SK-N-SH (cell line): ENCODE measurements around the gene CRK. TPM values are rescaled to one million over a fixed set of nuclear protein-coding genes. Genes with fewer than 3 reads are reported as not detected.

Experiments
- CTCF ChIA-PET: fragments of 300-600, 350-600 bp; formaldehyde crosslinking; extraction: SDS; loops from one replicate; lab custom pipeline; 2021; lab: Yijun Ruan, JAX
- POLR2A ChIA-PET: fragments of 350-600 bp; sonication (Branson Sonifier 250); formaldehyde crosslinking; extraction: SDS; loops from one replicate; lab custom pipeline; 2020; ENCODE audit warnings: antibody characterized with exemption, inconsistent platforms; lab: Yijun Ruan, JAX
- DNase-seq: peaks from one replicate; pipeline ENCODE4 v3.0.0; 2012
- H2AFZ ChIP-seq: fragments of 200-600 bp; sonication (generic); 2 replicates; pipeline ENCODE4 v1.8.1; 2016; ENCODE audit warnings: antibody characterized with exemption, mild to moderate bottlenecking, low read depth
- H3F3A ChIP-seq: fragments of 200-600 bp; sonication (generic); replicated peaks from 2 replicates; pipeline ENCODE3; 2016; ENCODE audit warnings: antibody characterized with exemption, mild to moderate bottlenecking; ENCODE audit not compliant: insufficient read depth
- H3K27ac ChIP-seq, 2 experiments: fragments of 200-500 bp in 1 of 2; fragments of 200-600 bp in 1 of 2; sonication (Bioruptor generic) in 1 of 2; sonication (generic), shearing (Covaris generic) in 1 of 2; 2 replicates each; pipeline versions ENCODE4 v1.5.1 to v1.6.1; 2014 to 2016; ENCODE audit warnings: low read depth in 2 of 2, inconsistent platforms in 1 of 2, low read length in 1 of 2, mild to moderate bottlenecking in 1 of 2, mixed read lengths in 1 of 2
- H3K27me3 ChIP-seq: fragments of 200-600 bp; sonication (generic), shearing (Covaris generic); 2 replicates; pipeline ENCODE4 v1.6.1; 2016; ENCODE audit warnings: mixed run types; ENCODE audit not compliant: insufficient read depth
- H3K36me3 ChIP-seq, 2 experiments: fragments of 200-500 bp in 1 of 2; fragments of 200-600 bp in 1 of 2; sonication (Bioruptor generic) in 1 of 2; sonication (generic) in 1 of 2; replicated peaks in 1 of 2; 2 replicates each; pipeline versions ENCODE3 to v1.5.1; 2014 to 2016; ENCODE audit warnings: low read length in 1 of 2, mild to moderate bottlenecking in 1 of 2; ENCODE audit not compliant: insufficient read depth in 2 of 2, control insufficient read depth in 1 of 2
- H3K4me1 ChIP-seq, 2 experiments: fragments of 200-500 bp in 1 of 2; fragments of 200-600 bp in 1 of 2; sonication (Bioruptor generic) in 1 of 2; sonication (generic), shearing (Covaris generic) in 1 of 2; 2 replicates each; pipeline versions ENCODE4 v1.5.1 to v1.6.1; 2014 to 2016; ENCODE audit warnings: low read depth in 1 of 2, low read length in 1 of 2, mixed run types in 1 of 2; ENCODE audit not compliant: insufficient read depth in 2 of 2, control insufficient read depth in 1 of 2
- H3K4me2 ChIP-seq: fragments of 200-600 bp; sonication (generic), shearing (Covaris generic); 2 replicates; pipeline ENCODE4 v1.6.1; 2017; ENCODE audit warnings: mixed run types
- H3K4me3 ChIP-seq, 2 experiments: fragments of 200-500 bp in 1 of 2; fragments of 200-600 bp in 1 of 2; sonication (Bioruptor generic) in 1 of 2; sonication (generic), shearing (Covaris generic) in 1 of 2; 2 replicates each; pipeline versions ENCODE4 v1.5.1 to v1.8.1; 2014 to 2016; ENCODE audit warnings: low read depth in 2 of 2, inconsistent platforms in 1 of 2, low read length in 1 of 2, mild to moderate bottlenecking in 1 of 2, mixed read lengths in 1 of 2, moderate library complexity in 1 of 2
- H3K79me2 ChIP-seq: fragments of 200-600 bp; sonication (generic); 2 replicates; pipeline ENCODE4 v1.8.1; 2017; ENCODE audit warnings: mild to moderate bottlenecking; ENCODE audit not compliant: insufficient read depth
- H3K9ac ChIP-seq: fragments of 200-600 bp; sonication (generic); 2 replicates; pipeline ENCODE4 v1.6.1; 2017; ENCODE audit warnings: mixed run types
- H3K9me2 ChIP-seq: fragments of 200-600 bp; sonication (generic); 2 replicates; pipeline ENCODE4 v1.6.1; 2017; ENCODE audit warnings: mixed run types
- H3K9me3 ChIP-seq: fragments of 200-600 bp; sonication (generic); 2 replicates; pipeline ENCODE4 v1.6.1; 2017; ENCODE audit warnings: mixed run types, mild to moderate bottlenecking, moderate library complexity
- H4K20me1 ChIP-seq: fragments of 200-600 bp; sonication (generic); 2 replicates; pipeline ENCODE4 v1.6.1; 2017; ENCODE audit warnings: mild to moderate bottlenecking, mixed run types; ENCODE audit not compliant: insufficient read depth
- CHD2 ChIP-seq: fragments of 150-350 bp; IDR thresholded peaks from 2 replicates; pipeline ENCODE4 v1.6.1; 2018; ENCODE audit warnings: low read length; ENCODE audit not compliant: partially characterized antibody
- GATA2 ChIP-seq: sonication (generic); formaldehyde crosslinking; IDR thresholded peaks from 2 replicates; pipeline ENCODE4 v1.5.0; 2020; ENCODE audit warnings: mild to moderate bottlenecking, missing genetic modification reagents
- RCOR1 ChIP-seq: fragments of 150-350 bp; IDR thresholded peaks from 2 replicates; pipeline ENCODE4 v1.6.1; 2017; ENCODE audit warnings: antibody characterized with exemption, low read length
- RFX5 ChIP-seq: IDR thresholded peaks from 2 replicates; pipeline ENCODE4 v1.6.1; 2012; ENCODE audit warnings: mild to moderate bottlenecking, improper control_type of control experiment, low read length
- RXRA ChIP-seq: IDR thresholded peaks from 2 replicates; pipeline ENCODE4 v1.4.0; 2012; ENCODE audit warnings: low read depth, mild to moderate bottlenecking, borderline replicate concordance
- TCF12 ChIP-seq: IDR thresholded peaks from 2 replicates; pipeline ENCODE4 v1.4.0; 2012
- WGBS: methylation state at CpG from one replicate; pipeline ENCODE4 v1.1.6; 2017; ENCODE audit warnings: low lambda C conversion rate; 5-methylcytosine and 5-hydroxymethylcytosine counted together
- polyA plus RNA-seq, 3 experiments: library from polyadenylated mRNA; depleted of rRNA; stranded (reverse); fragments of >200 nt; gene quantifications; 2 replicates each; pipeline ENCODE4 v1.2.3, GENCODE V29; 2012
- TF ChIP-seq, protein P1 (sequence below): fragments of 150-350 bp; IDR thresholded peaks from 2 replicates; pipeline ENCODE4 v1.6.1; 2016; ENCODE audit warnings: mild to moderate bottlenecking, low read depth, low read length
- TF ChIP-seq, protein P2 (sequence below): fragments of 150-350 bp; IDR thresholded peaks from 2 replicates; pipeline ENCODE4 v1.6.1; 2017; ENCODE audit warnings: antibody characterized with exemption, low read length, low read depth, borderline replicate concordance
- TF ChIP-seq, protein P3 (sequence below): IDR thresholded peaks from 2 replicates; pipeline ENCODE4; 2012
- TF ChIP-seq, protein P4 (sequence below): IDR thresholded peaks from 2 replicates; pipeline ENCODE4 v1.4.0; 2012; ENCODE audit warnings: low read depth
- TF ChIP-seq, protein P5 (sequence below): IDR thresholded peaks from 2 replicates; pipeline ENCODE4 v1.4.0; 2012; ENCODE audit warnings: low read depth, borderline replicate concordance

CRK gene
- polyA plus RNA-seq, 1 of the 3 experiments (the other 2 are of a cell fraction) = 50.7 TPM

DNA sequence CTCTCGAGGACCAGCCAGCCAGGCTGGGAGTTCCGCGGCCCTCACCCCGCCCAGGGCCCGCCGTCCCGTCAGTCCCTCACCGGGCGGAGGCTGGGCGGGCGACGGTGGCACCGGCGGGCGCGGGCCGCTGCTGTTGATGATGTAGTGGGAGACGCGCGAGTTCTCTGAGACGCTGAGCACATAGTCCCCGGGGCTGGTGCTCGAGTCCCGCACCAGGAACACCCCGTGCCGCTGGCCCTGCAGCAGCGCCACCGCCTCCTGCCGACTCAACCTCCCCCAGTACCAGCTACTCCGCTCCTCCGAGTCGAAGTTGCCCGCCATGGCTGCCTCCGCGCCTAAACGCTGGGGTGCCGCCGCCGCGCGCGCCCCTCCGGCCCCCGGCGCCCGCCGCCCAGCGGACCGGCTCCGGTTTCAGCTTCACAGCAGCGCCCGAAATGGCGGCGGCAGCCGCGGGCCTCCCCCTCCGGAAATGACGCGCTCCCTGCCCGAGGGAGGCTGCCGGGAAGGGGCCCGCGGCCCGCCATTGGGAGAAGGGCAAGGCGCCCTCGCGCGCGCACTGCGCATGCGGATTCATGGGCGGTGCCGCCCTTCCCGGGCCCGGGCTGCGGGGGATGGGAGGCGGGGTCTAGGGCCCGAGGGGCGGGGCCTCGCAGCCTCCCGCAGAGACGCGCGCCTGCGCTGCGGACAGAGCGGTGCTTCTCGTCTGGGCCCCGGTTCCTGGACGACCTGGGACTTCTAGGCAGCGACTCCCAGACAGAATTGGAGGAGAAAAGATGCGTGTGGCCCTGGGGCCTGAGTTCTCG is at the start of gene CRK (continued):
- TF ChIP-seq, protein P1, sequence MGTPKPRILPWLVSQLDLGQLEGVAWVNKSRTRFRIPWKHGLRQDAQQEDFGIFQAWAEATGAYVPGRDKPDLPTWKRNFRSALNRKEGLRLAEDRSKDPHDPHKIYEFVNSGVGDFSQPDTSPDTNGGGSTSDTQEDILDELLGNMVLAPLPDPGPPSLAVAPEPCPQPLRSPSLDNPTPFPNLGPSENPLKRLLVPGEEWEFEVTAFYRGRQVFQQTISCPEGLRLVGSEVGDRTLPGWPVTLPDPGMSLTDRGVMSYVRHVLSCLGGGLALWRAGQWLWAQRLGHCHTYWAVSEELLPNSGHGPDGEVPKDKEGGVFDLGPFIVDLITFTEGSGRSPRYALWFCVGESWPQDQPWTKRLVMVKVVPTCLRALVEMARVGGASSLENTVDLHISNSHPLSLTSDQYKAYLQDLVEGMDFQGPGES = no peak
- TF ChIP-seq CHD2 = peak; percentile 73
- TF ChIP-seq, protein P2, sequence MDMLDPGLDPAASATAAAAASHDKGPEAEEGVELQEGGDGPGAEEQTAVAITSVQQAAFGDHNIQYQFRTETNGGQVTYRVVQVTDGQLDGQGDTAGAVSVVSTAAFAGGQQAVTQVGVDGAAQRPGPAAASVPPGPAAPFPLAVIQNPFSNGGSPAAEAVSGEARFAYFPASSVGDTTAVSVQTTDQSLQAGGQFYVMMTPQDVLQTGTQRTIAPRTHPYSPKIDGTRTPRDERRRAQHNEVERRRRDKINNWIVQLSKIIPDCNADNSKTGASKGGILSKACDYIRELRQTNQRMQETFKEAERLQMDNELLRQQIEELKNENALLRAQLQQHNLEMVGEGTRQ = no peak
- no peak for TF ChIP-seq RFX5
- TF ChIP-seq, protein P3, sequence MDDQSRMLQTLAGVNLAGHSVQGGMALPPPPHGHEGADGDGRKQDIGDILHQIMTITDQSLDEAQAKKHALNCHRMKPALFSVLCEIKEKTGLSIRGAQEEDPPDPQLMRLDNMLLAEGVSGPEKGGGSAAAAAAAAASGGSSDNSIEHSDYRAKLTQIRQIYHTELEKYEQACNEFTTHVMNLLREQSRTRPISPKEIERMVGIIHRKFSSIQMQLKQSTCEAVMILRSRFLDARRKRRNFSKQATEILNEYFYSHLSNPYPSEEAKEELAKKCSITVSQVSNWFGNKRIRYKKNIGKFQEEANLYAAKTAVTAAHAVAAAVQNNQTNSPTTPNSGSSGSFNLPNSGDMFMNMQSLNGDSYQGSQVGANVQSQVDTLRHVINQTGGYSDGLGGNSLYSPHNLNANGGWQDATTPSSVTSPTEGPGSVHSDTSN = no peak
- no peak for TF ChIP-seq RXRA
- TF ChIP-seq, protein P4, sequence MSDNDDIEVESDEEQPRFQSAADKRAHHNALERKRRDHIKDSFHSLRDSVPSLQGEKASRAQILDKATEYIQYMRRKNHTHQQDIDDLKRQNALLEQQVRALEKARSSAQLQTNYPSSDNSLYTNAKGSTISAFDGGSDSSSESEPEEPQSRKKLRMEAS = peak; percentile 4; the same call in 1 of the 2 replicates
- no peak for TF ChIP-seq TCF12
- TF ChIP-seq RCOR1 = no peak

DNA sequence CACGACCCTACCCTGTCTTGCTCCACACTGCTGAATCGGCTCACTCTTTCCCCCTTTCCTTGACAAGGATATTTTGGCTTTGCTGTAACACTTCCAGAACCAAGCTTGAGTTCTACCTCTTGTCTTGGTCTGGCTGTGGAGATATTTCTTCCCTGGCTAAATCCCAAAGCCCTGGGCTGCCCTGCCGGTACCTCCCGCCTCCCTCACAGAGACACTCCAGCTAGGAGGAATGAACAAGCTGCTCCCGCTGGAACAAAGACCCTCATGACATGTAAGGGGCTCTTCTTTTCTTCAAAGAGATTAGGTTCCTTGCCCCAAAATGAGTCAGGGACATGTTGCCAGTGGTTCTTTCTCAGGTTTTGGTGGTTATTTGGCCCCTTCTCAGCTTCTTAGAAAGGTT is 49.6 kb upstream of the CRK start:
- no peak overlapping the region for H3K27ac ChIP-seq
- H3K36me3 ChIP-seq = peaks cover 4 to 22% of the 10 kb centered on the region in 2 experiments
- DNase-seq = no peak
- no peak overlapping the region for H3K4me3 ChIP-seq
- no peaks in the 10 kb centered on the region for H3F3A ChIP-seq
- no peaks in the 10 kb centered on the region for H3K9me3 ChIP-seq
- no peaks in the 10 kb centered on the region for H3K4me1 ChIP-seq
- ChIA-PET POLR2A (no interaction called here), CTCF (interaction anchor here (0.8 to 2.4 kb wide), 2 partner anchors 9 to 10 kb away, joined by 3 to 11 read pairs; partner anchors contain the start of gene INPP5K)
- no peak overlapping the region for H3K4me2 ChIP-seq
- TF ChIP-seq, protein P5, sequence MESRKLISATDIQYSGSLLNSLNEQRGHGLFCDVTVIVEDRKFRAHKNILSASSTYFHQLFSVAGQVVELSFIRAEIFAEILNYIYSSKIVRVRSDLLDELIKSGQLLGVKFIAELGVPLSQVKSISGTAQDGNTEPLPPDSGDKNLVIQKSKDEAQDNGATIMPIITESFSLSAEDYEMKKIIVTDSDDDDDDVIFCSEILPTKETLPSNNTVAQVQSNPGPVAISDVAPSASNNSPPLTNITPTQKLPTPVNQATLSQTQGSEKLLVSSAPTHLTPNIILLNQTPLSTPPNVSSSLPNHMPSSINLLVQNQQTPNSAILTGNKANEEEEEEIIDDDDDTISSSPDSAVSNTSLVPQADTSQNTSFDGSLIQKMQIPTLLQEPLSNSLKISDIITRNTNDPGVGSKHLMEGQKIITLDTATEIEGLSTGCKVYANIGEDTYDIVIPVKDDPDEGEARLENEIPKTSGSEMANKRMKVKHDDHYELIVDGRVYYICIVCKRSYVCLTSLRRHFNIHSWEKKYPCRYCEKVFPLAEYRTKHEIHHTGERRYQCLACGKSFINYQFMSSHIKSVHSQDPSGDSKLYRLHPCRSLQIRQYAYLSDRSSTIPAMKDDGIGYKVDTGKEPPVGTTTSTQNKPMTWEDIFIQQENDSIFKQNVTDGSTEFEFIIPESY = no peak
- no peak for TF ChIP-seq GATA2
- WGBS = 93% methylated on average over 5 of the region's 5 CpGs
- H4K20me1 ChIP-seq = no peaks in the 10 kb centered on the region
- H3K79me2 ChIP-seq = no peaks in the 10 kb centered on the region
- no peak overlapping the region for H3K9ac ChIP-seq
- no peaks in the 10 kb centered on the region for H3K9me2 ChIP-seq
- H3K27me3 ChIP-seq = no peaks in the 10 kb centered on the region
- H2AFZ ChIP-seq = no peak overlapping the region
